Endothelial cell of umbilical vein (primary cell): ENCODE measurements around the gene ZNRD2. TPM values are rescaled to one million over a fixed set of nuclear protein-coding genes. Genes with fewer than 3 reads are reported as not detected.

Experiments
- BruUV-seq: library from RNA; stranded (reverse); fragments of 400-500 nt; replicated peaks from 2 replicates; lab custom pipeline; 2021; lab: Mats Ljungman, UMichigan
- CTCF ChIA-PET: fragments of 300-600, 350-600 bp; sonication (Branson Sonifier 250); formaldehyde crosslinking; loops from one replicate; lab custom pipeline; 2021; ENCODE audit warnings: antibody characterized with exemption, inconsistent platforms; lab: Charles Lee
- POLR2A ChIA-PET: fragments of 300-600, 350-600 bp; sonication (Branson Sonifier 250); formaldehyde crosslinking; loops from one replicate; lab custom pipeline; 2021; ENCODE audit warnings: antibody characterized with exemption, inconsistent platforms; lab: Charles Lee
- DNase-seq: peaks from one replicate; pipeline ENCODE4 v3.0.0-alpha.2; 2011; ENCODE audit warnings: low read depth, low spot score
- FAIRE-seq: peaks from 2 replicates; lab custom pipeline; 2011; peaks lifted over from hg19 to GRCh38; lab: Jason Lieb, UNC
- H2AFZ ChIP-seq: 2 replicates; pipeline ENCODE4 v1.6.0; 2012; ENCODE audit warnings: low read depth, low read length, control low read depth, inconsistent platforms
- H3K27ac ChIP-seq: 2 replicates; pipeline ENCODE4 v1.5.1; 2011; ENCODE audit warnings: low read depth, mild to moderate bottlenecking, control low read depth, low read length, moderate library complexity; ENCODE audit not compliant: insufficient read depth
- H3K27me3 ChIP-seq, 2 experiments: 2 replicates each; pipeline versions ENCODE4 v1.6.0 to v1.6.1; 2011; ENCODE audit warnings: low read length in 2 of 2, mixed read lengths in 1 of 2; ENCODE audit not compliant: control insufficient read depth in 2 of 2, insufficient read depth in 2 of 2
- H3K36me3 ChIP-seq, 2 experiments: 2 replicates in 1 of 2; 3 replicates in 1 of 2; pipeline ENCODE4 v1.5.1; 2011; ENCODE audit warnings: low read length in 2 of 2, mild to moderate bottlenecking in 1 of 2, moderate library complexity in 1 of 2; ENCODE audit not compliant: control insufficient read depth in 2 of 2, insufficient read depth in 2 of 2; ENCODE audit errors: extremely low read depth in 1 of 2
- H3K4me1 ChIP-seq: 3 replicates; pipeline ENCODE4 v1.5.1; 2011; ENCODE audit warnings: mild to moderate bottlenecking, low read length; ENCODE audit not compliant: control insufficient read depth, insufficient read depth; ENCODE audit errors: extremely low read depth
- H3K4me2 ChIP-seq: 2 replicates; pipeline ENCODE4 v1.6.1; 2011; ENCODE audit warnings: low read length, control low read depth, mixed read lengths; ENCODE audit not compliant: insufficient read depth
- H3K4me3 ChIP-seq, 3 experiments: fragments of 200-600 bp in 1 of 3; sonication (generic), shearing (Covaris generic) in 1 of 3; replicated peaks in 1 of 3; 2 replicates each; pipeline ENCODE4 v1.5.1; 2011 to 2016; ENCODE audit warnings: control low read depth in 3 of 3, low read length in 3 of 3, mild to moderate bottlenecking in 2 of 3, inconsistent platforms in 1 of 3, low read depth in 1 of 3, moderate library complexity in 1 of 3; ENCODE audit not compliant: insufficient read depth in 1 of 3
- H3K79me2 ChIP-seq: 2 replicates; pipeline ENCODE4 v1.6.0; 2012; ENCODE audit warnings: low read length, inconsistent platforms; ENCODE audit not compliant: control insufficient read depth, insufficient read depth
- H3K9ac ChIP-seq: replicated peaks from 2 replicates; pipeline ENCODE3; 2011; ENCODE audit warnings: low read length, control low read depth; ENCODE audit not compliant: insufficient read depth; ENCODE audit errors: extremely low read depth
- H3K9me1 ChIP-seq: replicated peaks from 3 replicates; pipeline ENCODE4 v1.6.0; 2011; ENCODE audit warnings: mild to moderate bottlenecking, low read length; ENCODE audit not compliant: control insufficient read depth, insufficient read depth; ENCODE audit errors: extremely low read depth
- H3K9me3 ChIP-seq: replicated peaks from 2 replicates; pipeline ENCODE4 v1.5.1; 2012; ENCODE audit warnings: low read length, inconsistent platforms; ENCODE audit not compliant: control insufficient read depth, insufficient read depth
- H4K20me1 ChIP-seq: replicated peaks from 2 replicates; pipeline ENCODE3; 2011; ENCODE audit warnings: mild to moderate bottlenecking, low read length; ENCODE audit not compliant: control insufficient read depth, insufficient read depth; ENCODE audit errors: extremely low read depth
- CTCF ChIP-seq, 2 donors: IDR thresholded peaks; 1 replicate in 1 of 2; 2 replicates in 1 of 2; pipeline ENCODE4 v1.5.1; 2011; ENCODE audit warnings: low read length in 2 of 2, mild to moderate bottlenecking in 2 of 2, moderate library complexity in 2 of 2, control low read depth in 1 of 2, inconsistent platforms in 1 of 2, low read depth in 1 of 2; ENCODE audit not compliant: insufficient read depth in 1 of 2; ENCODE audit errors: extremely low read depth in 1 of 2
- EZH2 ChIP-seq: IDR thresholded peaks from 2 replicates; pipeline ENCODE4 v1.6.1; 2012; ENCODE audit warnings: borderline replicate concordance, low read depth, mild to moderate bottlenecking, moderate library complexity, low read length, inconsistent platforms; ENCODE audit not compliant: severe bottlenecking
- FOS ChIP-seq: IDR thresholded peaks from 2 replicates; pipeline ENCODE4 v1.6.1; 2011; ENCODE audit warnings: mild to moderate bottlenecking, low read length, moderate library complexity, borderline replicate concordance; ENCODE audit not compliant: insufficient read depth
- GATA2 ChIP-seq: IDR thresholded peaks from 2 replicates; pipeline ENCODE4 v1.7.0; 2011; ENCODE audit warnings: low read depth, mild to moderate bottlenecking, moderate library complexity, mixed read lengths, low read length; ENCODE audit not compliant: insufficient read length, insufficient read depth
- JUN ChIP-seq: IDR thresholded peaks from 2 replicates; pipeline ENCODE4 v1.6.1; 2011; ENCODE audit warnings: borderline replicate concordance, low read depth; ENCODE audit not compliant: insufficient read length, insufficient read depth
- MAX ChIP-seq: IDR thresholded peaks from 2 replicates; pipeline ENCODE4 v1.6.1; 2011; ENCODE audit not compliant: insufficient read depth, insufficient read length
- MYC ChIP-seq: IDR thresholded peaks from one replicate; pipeline ENCODE4 v1.6.1; 2011; ENCODE audit warnings: mild to moderate bottlenecking, low read depth, low read length
- POLR2A ChIP-seq: IDR thresholded peaks from 2 replicates; pipeline ENCODE4 v1.6.1; 2012; ENCODE audit warnings: low read depth, mild to moderate bottlenecking, control low read depth, low read length
- POLR2AphosphoS5 ChIP-seq: IDR thresholded peaks from 2 replicates; pipeline ENCODE4 v1.6.1; 2012; ENCODE audit warnings: low read depth, mild to moderate bottlenecking, control low read depth, low read length, moderate library complexity; ENCODE audit not compliant: insufficient read depth
- dilution Hi-C: fragments of 300-500 bp; cut with MboI; formaldehyde crosslinking; loops from one replicate; pipeline ENCODE4 v1.15.0; 2019; ENCODE audit warnings: low sequenced_read_pairs; ENCODE audit not compliant: extremely low pct_ligation_motif_present
- intact Hi-C: fragments of 100-400 bp; cut with micrococcal nuclease; formaldehyde crosslinking; loops from one replicate; pipeline ENCODE4 v1.10.0; 2022
- polyA plus RNA-seq, 4 experiments: library from polyadenylated mRNA; depleted of rRNA in 3 of 4; stranded (reverse) in 3 of 4; unstranded in 1 of 4; fragments of >200 nt; gene quantifications; 2 replicates each; pipeline versions ENCODE4 v1.2.1 to v1.2.3, GENCODE V29; 2011 to 2012; ENCODE audit warnings: missing spikeins in 1 of 4
- total RNA-seq: library from RNA; stranded (reverse); gene quantifications from 2 replicates; pipeline ENCODE4 v1.2.3, GENCODE V29; 2021

ZNRD2 gene
- total and polyA plus RNA-seq, 2 donors (not counting 3 experiments of a cell fraction or from before 2014, with no cell fraction given), result 40.8 to 96.7 TPM

- Histone ChIP-seq H4K20me1 (no peaks in the 10 kb centered on the region), H3K36me3 (no peaks in the 10 kb centered on the region), H3K27ac (no peak overlapping the region), H3K4me2 (no peak overlapping the region), H3K9me3 (no peaks in the 10 kb centered on the region), H3K27me3 (no peaks in the 10 kb centered on the region), H3K9ac (no peak overlapping the region), H3K79me2 (no peaks in the 10 kb centered on the region), H3K9me1 (no peaks in the 10 kb centered on the region), H3K4me3 (no peak overlapping the region), H3K4me1 (no peaks in the 10 kb centered on the region), H2AFZ (no peak overlapping the region)
- no TSS peak for BruUV-seq
- DNase-seq (no peak), FAIRE-seq (no peak)
- dilution Hi-C loops, result no loop called here
- intact Hi-C loops, result no loop called here
- ChIA-PET POLR2A (no interaction called here), CTCF (interaction anchor here (0.9 to 2.8 kb wide), 3 partner anchors 8 to 31 kb away, joined by 3 to 18 read pairs (median 3); no protein-coding TSS in a partner anchor)
- TF ChIP-seq FOS, result no peak
- no peak for TF ChIP-seq GATA2
- TF ChIP-seq POLR2A, result no peak
- no peak for TF ChIP-seq CTCF (IDR thresholded peaks at IDR 0.05; ENCODE audit: extremely low read depth in 1 of 2, insufficient read depth in 1 of 2, low read depth in 1 of 2, low read length in 2 of 2)
- no peak for TF ChIP-seq MYC
- TF ChIP-seq EZH2, result no peak
- TF ChIP-seq MAX, result no peak
- no peak for TF ChIP-seq JUN
- TF ChIP-seq POLR2AphosphoS5, result no peak
These were observed 13.8 kb downstream of the ZNRD2 start for GRCh38 chr11:65584106-65584505.
